Activated CD8-positive, alpha-beta memory T cell treated with anti-CD3 and anti-CD28 coated beads, Interleukin-2, amount 50 U/mL, for 48 hours (primary cell): Measurements from ENCODE around the gene MOCS1.

Experiments
- DNase-seq: peaks from one replicate; pipeline ENCODE4 v3.0.0-alpha.2; 2020

MOCS1 gene

GRCh38 chr6:39922821-39923220 is 11.4 kb downstream of the MOCS1 start:
- DNase-seq = no peak

- no peak for DNase-seq
Measured at GRCh38 chr6:39920157-39920556, 14.1 kb downstream of the MOCS1 start.

- DNase-seq = no peak
Measured at GRCh38 chr6:39918831-39919230, 15.4 kb downstream of the MOCS1 start.

- no peak for DNase-seq
Measured at GRCh38 chr6:39917981-39918380, 16.3 kb downstream of the MOCS1 start.

- no peak for DNase-seq
Measured at GRCh38 chr6:39917329-39917728, 16.9 kb downstream of the MOCS1 start.

GRCh38 chr6:39915866-39916265 is 18.4 kb downstream of the MOCS1 start:
- no peak for DNase-seq

GRCh38 chr6:39914239-39914638 is 20.0 kb downstream of the MOCS1 start:
- DNase-seq = no peak

- DNase-seq = no peak
Measured at GRCh38 chr6:39913391-39913916, 20.8 kb downstream of the MOCS1 start.

GRCh38 chr6:39912446-39912845 is 21.8 kb downstream of the MOCS1 start:
- no peak for DNase-seq

- DNase-seq = no peak
Measured at GRCh38 chr6:39911513-39912125, 22.6 kb downstream of the MOCS1 start.

GRCh38 chr6:39910744-39911143 is 23.5 kb downstream of the MOCS1 start:
- DNase-seq = no peak

- DNase-seq = no peak
Measured at GRCh38 chr6:39910164-39910563, 24.1 kb downstream of the MOCS1 start.

- DNase-seq = no peak
Measured at GRCh38 chr6:39909701-39910100, 24.6 kb downstream of the MOCS1 start.

GRCh38 chr6:39908838-39909583 is 25.3 kb downstream of the MOCS1 start:
- DNase-seq = no peak

- no peak for DNase-seq
Measured at GRCh38 chr6:39907871-39908575, 26.2 kb downstream of the MOCS1 start.

- no peak for DNase-seq
Measured at GRCh38 chr6:39906318-39906761, 27.9 kb downstream of the MOCS1 start.

- DNase-seq = no peak
Measured at GRCh38 chr6:39905640-39905975, 28.7 kb downstream of the MOCS1 start.

- no peak for DNase-seq
Measured at GRCh38 chr6:39904946-39905639, 29.2 kb downstream of the MOCS1 start.

GRCh38 chr6:39903656-39904055 is 30.6 kb downstream of the MOCS1 start:
- DNase-seq = no peak

- DNase-seq = no peak
Measured at GRCh38 chr6:39902786-39903465, 31.3 kb downstream of the MOCS1 start.

GRCh38 chr6:39902136-39902535 is 32.1 kb downstream of the MOCS1 start:
- no peak for DNase-seq

- DNase-seq = no peak
Measured at GRCh38 chr6:39901670-39902069, 32.6 kb downstream of the MOCS1 start.
